HG03439 (cell line): ENCODE data around the gene MYO1G.
"Not testable (repeated sequence)": the region's sequence is repeated elsewhere in the genome, so short reads cannot be mapped to it uniquely, and the experiment has no call there.

Experiments
- ATAC-seq: cut with Tn5 transposase; IDR thresholded peaks from one replicate; pipeline ENCODE4 v1.9.1; 2021; ENCODE audit warnings: mild to moderate bottlenecking, moderate library complexity; ENCODE audit not compliant: unreplicated experiment

Gene MYO1G

DNA sequence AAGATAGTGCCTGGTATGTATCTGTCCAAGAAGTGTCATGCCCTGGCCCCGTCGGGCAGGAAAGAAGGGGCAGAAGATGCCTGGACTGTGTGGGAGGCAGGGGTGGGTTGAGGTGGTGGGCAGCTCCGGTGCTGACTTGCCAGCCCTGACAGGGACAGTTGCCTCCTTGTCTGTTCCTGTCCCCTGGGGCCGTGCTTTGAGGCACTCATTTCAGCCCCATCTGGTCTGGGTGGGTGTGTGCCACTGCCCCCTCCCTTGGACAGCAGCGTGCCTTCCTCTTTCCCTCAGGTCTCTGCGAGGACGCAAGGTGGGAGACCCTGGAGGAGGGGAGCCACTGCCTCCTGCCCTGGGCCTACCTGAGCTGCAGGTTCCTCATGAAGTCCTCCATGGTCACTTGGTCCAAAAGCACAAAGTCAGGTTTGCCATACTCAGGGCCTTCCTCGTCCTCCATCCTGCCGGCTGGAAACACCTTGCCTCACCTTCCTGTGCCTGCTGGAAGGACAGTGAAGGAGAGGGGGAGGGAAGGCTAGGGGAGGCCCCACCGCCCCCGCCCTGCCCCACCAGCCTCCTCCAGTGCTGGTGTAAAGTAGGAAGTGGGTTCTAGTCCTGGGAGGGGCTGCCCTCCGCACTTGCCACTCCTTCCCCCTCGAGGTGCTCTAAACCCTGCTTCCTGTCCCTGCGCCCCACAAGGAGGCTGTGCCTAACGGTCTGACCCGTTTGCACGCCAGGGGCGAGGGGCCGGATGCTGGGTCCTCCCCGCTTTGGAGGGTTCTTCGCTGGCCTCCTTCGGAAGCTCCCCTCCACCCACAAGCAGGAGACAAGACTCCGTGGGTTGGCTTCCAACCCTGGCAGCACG is at the start of gene MYO1G:
TSS of gene MYO1G (minus strand) at position 505 of the 856 bp plus-strand sequence. CDS start at position 451, 54 bp downstream.
- peak; percentile 47 for ATAC-seq

- no peak for ATAC-seq
Observed at GRCh38 chr7:45028138-45028919, 49.5 kb upstream of the MYO1G start.

DNA sequence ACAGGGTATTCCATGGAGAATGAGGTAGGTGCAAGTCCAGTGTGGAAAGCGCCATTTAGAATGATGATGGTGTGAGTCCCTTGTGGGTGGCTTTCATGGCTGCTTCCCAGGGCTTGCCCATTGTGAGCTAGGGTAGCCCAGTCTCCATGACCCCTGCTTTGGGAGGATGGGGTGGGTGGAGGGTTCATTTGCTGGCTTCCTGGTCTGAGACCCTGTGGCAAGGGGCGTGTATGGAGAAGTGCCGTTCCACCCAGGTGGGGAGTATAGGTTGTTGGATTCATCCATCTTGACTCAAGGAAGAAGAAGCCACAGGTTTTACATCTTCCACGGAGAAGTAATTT is 48.9 kb upstream of the MYO1G start:
- no peak for ATAC-seq

- no peak for ATAC-seq
Observed at GRCh38 chr7:45026984-45027773, 48.4 kb upstream of the MYO1G start.

DNA sequence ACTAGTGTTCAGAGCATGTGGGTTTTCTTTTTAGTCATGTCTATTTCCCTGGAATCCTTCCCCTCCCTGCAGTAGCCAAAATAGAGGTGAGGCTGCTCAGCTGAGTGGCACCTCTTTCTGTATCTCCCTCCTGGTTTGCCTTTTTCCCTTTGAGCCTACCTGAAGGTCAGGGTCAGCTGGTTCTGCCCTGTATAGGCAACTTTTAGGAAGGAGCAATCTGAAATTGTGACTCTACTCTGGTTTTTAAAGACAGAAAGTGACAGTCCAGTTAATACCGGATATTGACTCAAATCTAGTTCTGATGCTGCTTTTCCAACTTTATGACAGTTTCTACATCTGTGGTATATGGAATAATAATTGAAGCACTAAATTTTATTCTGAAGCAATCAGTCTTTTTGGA is 47.2 kb upstream of the MYO1G start:
- no peak for ATAC-seq

GRCh38 chr7:45025473-45025872 is 46.7 kb upstream of the MYO1G start:
- not testable (repeated sequence) for ATAC-seq

DNA sequence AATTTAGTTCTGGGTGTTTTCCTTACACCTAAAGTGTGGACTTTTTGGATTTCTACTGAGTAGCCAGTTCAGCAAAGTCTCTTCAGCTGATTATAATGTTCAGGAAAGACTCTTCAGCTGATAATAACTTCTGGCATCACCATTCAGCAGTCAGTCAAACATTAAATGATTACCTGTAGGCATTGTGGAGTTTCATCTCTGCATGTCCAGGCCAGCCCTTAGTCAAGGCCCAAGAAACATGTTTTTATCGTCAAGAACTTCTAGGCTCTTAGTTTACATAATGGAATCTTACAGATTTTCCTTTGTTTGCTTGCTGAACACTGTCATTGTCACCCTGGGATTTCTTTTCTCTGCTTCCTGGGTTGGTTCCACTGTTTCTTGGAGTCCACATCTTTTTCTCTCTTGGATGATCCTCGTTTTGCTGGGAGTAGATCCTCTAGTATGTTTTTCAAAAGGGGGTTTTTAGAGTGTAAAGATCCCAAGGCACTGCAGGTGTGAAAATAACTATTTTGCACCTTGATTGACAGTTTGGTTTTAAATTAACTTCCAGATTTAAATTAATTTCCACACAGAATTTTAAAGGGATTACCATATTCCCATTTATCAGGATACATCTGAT is 45.4 kb upstream of the MYO1G start:
- ATAC-seq = no peak

DNA sequence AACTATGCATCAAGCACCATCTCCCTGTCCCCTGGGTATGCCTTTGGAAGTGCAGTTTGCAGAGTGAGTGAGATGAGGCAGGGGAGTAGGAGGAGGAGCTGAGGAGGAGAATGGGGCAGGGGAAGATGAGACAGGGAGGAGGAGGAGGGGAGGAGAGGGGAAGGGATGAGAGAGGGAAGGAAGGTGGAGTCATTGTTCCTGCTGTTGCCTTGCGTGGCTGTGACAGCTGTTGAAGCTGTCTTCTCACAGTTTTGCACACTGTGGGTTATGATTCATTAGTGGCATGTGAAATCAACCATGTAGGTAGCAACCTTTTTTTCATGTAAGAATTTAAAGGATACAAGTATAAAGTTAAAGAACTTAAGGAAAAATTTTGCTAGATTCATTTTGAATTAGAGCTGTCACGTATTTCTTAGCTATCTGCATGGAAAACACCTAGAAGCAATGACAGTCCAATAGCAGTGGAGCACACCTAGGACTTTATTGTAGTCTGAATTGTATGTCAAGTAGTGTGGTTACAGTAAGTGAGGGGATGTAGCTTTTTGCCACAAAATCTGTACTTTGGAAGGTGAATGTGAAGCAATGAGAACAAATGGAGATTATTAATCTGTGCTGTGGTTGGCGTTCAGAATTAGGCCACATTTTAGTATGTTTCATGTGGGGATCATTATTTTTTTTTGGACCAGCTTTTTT is 42.9 kb upstream of the MYO1G start:
- ATAC-seq = no peak

DNA sequence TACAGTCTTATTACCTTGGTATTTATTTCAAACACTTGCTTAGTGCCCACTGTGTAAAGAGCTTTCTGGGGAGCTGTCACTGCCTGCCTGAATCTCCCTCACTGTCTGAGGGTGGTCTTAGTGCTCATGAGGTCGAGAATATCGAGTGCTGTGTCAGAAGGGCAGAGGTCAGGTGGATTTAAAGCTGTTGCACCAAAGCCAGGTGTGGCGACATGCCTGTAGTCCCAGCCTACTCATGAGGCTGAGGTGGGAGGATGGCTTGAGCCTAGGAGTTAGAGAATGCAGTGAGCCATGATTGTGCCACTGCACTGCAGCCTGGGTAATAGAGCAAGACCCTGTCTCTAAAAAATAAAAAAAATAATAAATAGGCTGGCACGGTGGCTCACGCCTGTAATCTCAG is 42.1 kb upstream of the MYO1G start:
- ATAC-seq = no peak

DNA sequence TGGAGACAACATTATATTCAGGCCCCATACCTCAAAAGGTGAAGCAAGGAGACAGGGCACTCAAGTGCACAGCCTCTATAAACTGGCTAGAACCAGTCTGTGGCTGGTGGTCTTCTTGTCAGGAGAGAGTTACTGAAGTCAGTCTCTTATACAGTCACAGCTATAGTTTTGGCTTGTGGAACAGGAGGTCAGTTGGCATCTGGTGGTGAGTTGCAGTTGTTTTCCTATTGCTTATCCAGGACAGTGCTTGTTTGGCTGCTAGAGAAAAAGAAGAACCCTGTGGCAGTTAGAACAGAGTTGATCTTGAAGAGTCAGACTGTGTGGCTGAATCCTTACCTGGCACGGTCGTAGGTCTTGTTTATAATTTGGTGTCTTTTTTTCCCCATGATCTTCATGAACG is 38.4 kb upstream of the MYO1G start:
- no peak for ATAC-seq

GRCh38 chr7:45015313-45015712 is 36.5 kb upstream of the MYO1G start:
- no peak for ATAC-seq

GRCh38 chr7:45013465-45013967 is 34.7 kb upstream of the MYO1G start:
- no peak for ATAC-seq

DNA sequence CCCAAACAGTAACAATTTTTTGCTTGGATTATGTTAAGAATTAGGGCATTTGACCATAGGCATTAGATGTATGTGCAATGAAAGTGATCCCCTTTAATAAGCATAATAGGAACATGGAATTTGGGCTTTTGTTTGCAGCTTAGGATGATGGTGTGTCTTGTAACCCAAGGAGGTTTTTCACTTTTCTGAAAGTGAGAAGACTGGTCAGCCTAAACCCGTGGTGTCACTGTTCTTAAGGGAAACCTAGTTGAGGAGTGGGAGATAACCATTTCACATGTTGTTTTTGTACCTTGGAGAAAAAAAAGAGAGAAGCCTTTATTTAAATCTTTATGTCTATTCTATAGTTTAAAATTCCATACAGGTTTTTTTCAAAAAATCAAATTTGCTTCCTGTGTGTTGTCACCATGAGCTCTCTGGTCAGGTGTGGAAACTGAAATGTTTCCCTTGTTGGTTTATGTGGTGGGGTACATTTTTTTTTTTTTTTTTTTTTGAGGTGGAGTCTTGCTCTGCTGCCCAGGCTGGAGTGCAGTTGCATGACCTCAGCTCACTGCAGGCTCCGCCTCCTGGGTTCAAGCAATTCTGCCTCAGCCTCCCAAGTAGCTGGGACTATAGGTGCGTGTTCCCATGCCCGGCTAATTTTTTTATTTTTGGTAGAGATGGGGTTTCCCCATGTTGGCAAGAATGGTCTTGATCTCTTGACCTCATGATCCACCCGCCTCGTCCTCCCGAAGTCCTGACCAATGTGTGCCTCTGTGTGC is 28.9 kb upstream of the MYO1G start:
- ATAC-seq = no peak

DNA sequence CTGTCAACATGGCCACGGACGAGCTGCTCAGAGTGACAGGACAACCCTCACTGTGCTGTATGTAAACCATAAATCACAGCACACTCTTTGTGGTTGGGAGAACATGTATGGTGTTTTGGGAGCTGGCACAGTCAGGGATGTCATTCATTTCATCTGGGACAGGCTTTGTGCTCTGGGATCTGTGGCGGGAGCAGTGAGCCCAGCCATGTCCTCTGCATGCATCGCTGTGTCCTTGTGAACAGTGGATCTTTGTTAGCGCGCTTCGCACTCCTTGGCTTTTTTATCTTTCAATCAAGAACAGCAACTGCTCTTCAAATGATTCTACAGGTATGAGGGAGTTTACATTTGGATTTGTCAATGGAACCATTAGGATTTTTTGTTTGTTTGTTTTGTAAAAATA is 28.3 kb upstream of the MYO1G start:
- ATAC-seq = no peak

DNA sequence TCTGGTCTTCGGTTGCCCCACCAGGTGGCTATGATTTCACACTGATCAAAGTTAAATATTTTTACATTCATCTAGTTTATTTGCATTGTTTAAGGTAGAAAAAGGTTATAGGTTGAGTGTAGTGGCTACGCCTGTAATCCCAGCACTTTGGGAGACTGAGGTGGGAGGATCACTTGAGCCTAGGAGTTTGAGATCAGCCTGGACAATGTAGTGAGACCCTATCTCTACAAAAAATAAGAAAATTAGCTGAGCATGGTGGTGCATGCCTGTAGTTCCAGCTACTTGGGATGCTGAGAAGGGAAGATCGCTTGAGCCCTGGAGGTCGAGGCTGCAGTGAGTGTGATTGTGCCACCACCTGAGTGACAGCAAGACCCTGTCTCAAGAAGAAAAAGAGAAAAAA is 25.0 kb upstream of the MYO1G start:
- no peak for ATAC-seq

GRCh38 chr7:45001826-45002225 is 23.0 kb upstream of the MYO1G start:
- no peak for ATAC-seq

DNA sequence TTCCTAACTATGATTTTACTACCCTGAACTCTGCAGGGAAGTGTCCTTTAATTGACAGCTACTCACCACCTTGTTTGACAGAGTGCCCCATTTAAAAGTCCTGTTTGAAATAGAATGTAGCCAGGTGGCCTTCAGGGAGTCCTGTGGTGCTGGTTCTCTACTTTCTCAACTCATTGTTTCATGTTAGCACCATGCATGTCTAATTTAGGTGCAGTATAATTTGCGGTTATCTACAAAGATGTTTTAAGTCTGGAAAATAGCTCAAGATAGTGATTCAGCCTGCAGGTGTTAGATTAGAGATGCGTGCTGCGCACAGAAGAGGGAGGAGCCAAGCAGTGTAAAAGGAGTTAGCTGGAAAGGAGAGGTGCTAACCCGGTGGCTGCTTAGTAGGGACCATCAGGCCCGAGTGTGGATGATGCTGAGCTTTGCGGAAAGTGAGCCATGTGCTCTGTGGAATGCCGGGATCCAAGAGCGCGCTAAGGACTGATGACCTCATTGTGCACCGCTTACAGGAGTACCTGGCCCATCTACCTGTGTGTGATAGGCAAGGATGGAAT is 22.4 kb upstream of the MYO1G start:
- no peak for ATAC-seq

- ATAC-seq = peak; percentile 4
Observed at GRCh38 chr7:45000093-45001032, 21.5 kb upstream of the MYO1G start, which contains the start of gene CCM2. Gene CCM2, plus strand, starts transcription at chr7:45000201. Its CDS starts 133 bp downstream, at chr7:45000334.
